ENCODE measurements around the gene PLCL1.
"Not testable (repeated sequence)": the region's sequence is repeated elsewhere in the genome, so short reads cannot be mapped to it uniquely, and the experiment has no call there.

The PLCL1 gene

GRCh38 chr2:198196556-198196955 lies 392.2 kb downstream of the PLCL1 start:
- DNase-seq = not testable (repeated sequence)

Data from stimulated activated CD4-positive, alpha-beta T cell treated with anti-CD3 and anti-CD28 coated beads, Interleukin-15, amount 100 ng/mL, for 24 hours (primary cell).